Measurements from ENCODE around the gene ARHGDIG. TPM values are rescaled to one million over a fixed set of nuclear protein-coding genes. Genes with fewer than 3 reads are reported as not detected.
A peak's percentile ranks its signal among the peaks of the same experiment; 100 is the strongest.

Gene ARHGDIG
- total RNA-seq, 2 donors from 2014 or later, result 1.8 to 20.0 TPM

- no peak overlapping the region for H3K9ac ChIP-seq (ENCODE audit: low read depth in 2 of 2, low read length in 2 of 2)
- H3K36me3 ChIP-seq, result no peaks in the 10 kb centered on the region
- peaks cover 39% of the 10 kb centered on the region for H3K27me3 ChIP-seq
- no peak for DNase-seq
- H3K4me3 ChIP-seq, result no peak overlapping the region
- no peaks in the 10 kb centered on the region for H3K9me3 ChIP-seq
- TF ChIP-seq CTCF (IDR thresholded peaks at IDR 0.05), result no peak
- intact Hi-C loops (cut with DNase I), result no loop called here
- no peaks in the 10 kb centered on the region for H3K4me1 ChIP-seq
- H3K27ac ChIP-seq, result no peak overlapping the region
These were observed 860 bp upstream of the ARHGDIG start for GRCh38 chr16:279531-279930.

GRCh38 chr16:280005-280460 is 358 bp upstream of the ARHGDIG start:
- Histone ChIP-seq H3K4me3 (no peak overlapping the region), H3K27me3 (peaks cover 35% of the 10 kb centered on the region)
- TF ChIP-seq CTCF (IDR thresholded peaks at IDR 0.05), result no peak

GRCh38 chr16:280991-281659 is 734 bp downstream of the ARHGDIG start:
- H3K4me1 ChIP-seq, result no peaks in the 10 kb centered on the region
- H3K36me3 ChIP-seq, result no peaks in the 10 kb centered on the region
- no peaks in the 10 kb centered on the region for H3K9me3 ChIP-seq
- H3K9ac ChIP-seq (ENCODE audit: low read depth in 2 of 2, low read length in 2 of 2), result no peak overlapping the region
- TF ChIP-seq CTCF (IDR thresholded peaks at IDR 0.05), result no peak
- H3K4me3 ChIP-seq, result no peak overlapping the region
- intact Hi-C loops (cut with DNase I), result no loop called here
- H3K27ac ChIP-seq, result no peak overlapping the region
- H3K27me3 ChIP-seq, result peaks cover 32% of the 10 kb centered on the region
- no peak for DNase-seq

More at GRCh38 chr16:280005-280460, 358 bp upstream of the ARHGDIG start:
- peak overlapping the region in 1 of 2 donors; percentile 35 for H3K9ac ChIP-seq (ENCODE audit: low read depth in 2 of 2, low read length in 2 of 2)
- H3K4me1 ChIP-seq, result no peaks in the 10 kb centered on the region
- intact Hi-C loops (cut with DNase I), result no loop called here
- no peaks in the 10 kb centered on the region for H3K9me3 ChIP-seq
- H3K27ac ChIP-seq, result no peak overlapping the region
- no peak for DNase-seq
- H3K36me3 ChIP-seq, result no peaks in the 10 kb centered on the region

GRCh38 chr16:281660-282255 is 1.4 kb downstream of the ARHGDIG start:
- Histone ChIP-seq H3K36me3 (no peaks in the 10 kb centered on the region), H3K4me1 (no peaks in the 10 kb centered on the region), H3K27ac (no peak overlapping the region), H3K9ac (ENCODE audit: low read depth in 2 of 2, low read length in 2 of 2) (no peak overlapping the region), H3K27me3 (peaks cover 32% of the 10 kb centered on the region), H3K9me3 (no peaks in the 10 kb centered on the region), H3K4me3 (no peak overlapping the region)
- TF ChIP-seq CTCF (IDR thresholded peaks at IDR 0.05), result no peak
- intact Hi-C loops (cut with DNase I), result no loop called here
- DNase-seq, result no peak

DNA sequence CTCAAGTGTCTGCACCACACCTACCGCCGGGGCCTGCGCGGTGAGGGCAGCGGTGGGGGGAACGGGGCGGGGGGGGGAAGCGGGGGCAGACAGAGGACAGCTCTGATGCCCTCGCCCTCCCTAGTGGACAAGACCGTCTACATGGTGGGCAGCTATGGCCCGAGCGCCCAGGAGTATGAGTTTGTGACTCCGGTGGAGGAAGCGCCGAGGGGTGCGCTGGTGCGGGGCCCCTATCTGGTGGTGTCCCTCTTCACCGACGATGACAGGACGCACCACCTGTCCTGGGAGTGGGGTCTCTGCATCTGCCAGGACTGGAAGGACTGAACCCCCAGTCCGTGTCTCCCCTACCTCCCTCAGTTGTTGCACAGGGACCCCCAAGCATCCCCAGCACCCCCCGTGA is 2.1 kb downstream of the ARHGDIG start:
- Histone ChIP-seq H3K36me3 (no peaks in the 10 kb centered on the region), H3K27me3 (peaks cover 32% of the 10 kb centered on the region), H3K9me3 (no peaks in the 10 kb centered on the region), H3K4me1 (no peaks in the 10 kb centered on the region), H3K9ac (ENCODE audit: low read depth in 2 of 2, low read length in 2 of 2) (no peak overlapping the region), H3K27ac (no peak overlapping the region), H3K4me3 (no peak overlapping the region)
- DNase-seq, result no peak
- intact Hi-C loops (cut with DNase I), result no loop called here
- no peak for TF ChIP-seq CTCF (IDR thresholded peaks at IDR 0.05)

Data from colonic mucosa (tissue), 4 donors.